ENCODE measurements around the gene CTU2. TPM values are rescaled to one million over a fixed set of nuclear protein-coding genes. Genes with fewer than 3 reads are reported as not detected.

Gene CTU2
- total and polyA plus RNA-seq, 8 donors = 9.7 to 19.8 (median 14.0) TPM

DNA sequence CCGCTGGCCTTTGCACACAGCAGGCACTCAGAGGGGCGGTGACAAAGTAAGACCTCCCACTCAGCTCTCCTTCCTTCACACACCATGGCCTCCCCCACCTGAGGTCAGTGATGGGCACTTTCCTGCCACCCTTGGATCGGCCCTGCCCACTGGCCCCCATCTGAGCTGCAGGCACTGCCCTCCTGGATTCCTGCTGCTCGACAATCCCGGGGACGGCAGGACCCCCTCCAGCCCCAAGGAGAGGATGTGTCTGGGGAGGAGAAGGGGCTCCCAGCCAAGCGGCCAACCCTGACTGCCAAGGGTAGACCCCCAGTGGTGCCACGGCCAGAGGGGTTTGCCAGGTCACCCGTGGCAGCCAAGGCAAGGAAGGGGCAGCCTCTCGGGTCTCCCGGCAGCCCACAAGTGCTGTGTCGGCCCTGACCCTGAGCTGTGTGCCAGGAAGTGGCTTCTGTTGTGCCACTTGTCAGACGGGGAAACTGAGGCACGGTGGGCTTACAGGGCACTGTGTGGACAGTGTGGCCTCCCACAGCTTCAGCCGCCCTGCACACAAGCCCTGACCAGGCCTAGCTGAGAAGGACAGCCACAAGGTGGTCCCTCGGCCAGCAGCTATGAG is 56.1 kb downstream of the CTU2 start:
- intact Hi-C loops (cut with DNase I) = no loop called here

GRCh38 chr16:88762941-88763340 is 56.6 kb downstream of the CTU2 start:
- DNase-seq = no peak
- no peaks in the 10 kb centered on the region for H3K9me3 ChIP-seq
- TF ChIP-seq CTCF (IDR thresholded peaks at IDR 0.05) = no peak
- ATAC-seq = no peak
- H3K36me3 ChIP-seq = peaks cover 0 to 10% of the 10 kb centered on the region in 2 donors
- no peak overlapping the region for H3K4me3 ChIP-seq
- intact Hi-C loops (cut with DNase I) = no loop called here
- H3K27ac ChIP-seq = peak overlapping the region in 1 of 2 donors; percentile 30
- H3K4me1 ChIP-seq = peaks cover 19 to 94% of the 10 kb centered on the region in 2 donors
- H3K27me3 ChIP-seq = no peaks in the 10 kb centered on the region

More for the DNA sequence above, 56.1 kb downstream of the CTU2 start:
- Histone ChIP-seq H3K27ac (no peak overlapping the region), H3K4me3 (no peak overlapping the region), H3K36me3 (peaks cover 0 to 10% of the 10 kb centered on the region in 2 donors), H3K9me3 (no peaks in the 10 kb centered on the region), H3K27me3 (no peaks in the 10 kb centered on the region), H3K4me1 (peaks cover 13 to 89% of the 10 kb centered on the region in 2 donors)
- no peak for DNase-seq
- ATAC-seq = no peak
- TF ChIP-seq CTCF (IDR thresholded peaks at IDR 0.05) = no peak

GRCh38 chr16:88763502-88764053 is 57.3 kb downstream of the CTU2 start:
- no peak for TF ChIP-seq CTCF (IDR thresholded peaks at IDR 0.05)
- ATAC-seq (peak; percentile 19), DNase-seq (no peak)
- Histone ChIP-seq H3K9me3 (no peaks in the 10 kb centered on the region), H3K4me1 (peaks cover 25 to 96% of the 10 kb centered on the region in 2 donors), H3K27me3 (no peaks in the 10 kb centered on the region), H3K27ac (peak overlapping the region in 1 of 2 donors; percentile 30), H3K36me3 (peaks cover 0 to 10% of the 10 kb centered on the region in 2 donors), H3K4me3 (no peak overlapping the region)
- intact Hi-C loops (cut with DNase I) = no loop called here

GRCh38 chr16:88764080-88764479 is 57.8 kb downstream of the CTU2 start:
- TF ChIP-seq CTCF (IDR thresholded peaks at IDR 0.05) = no peak
- ATAC-seq (no peak), DNase-seq (no peak)
- Histone ChIP-seq H3K9me3 (no peaks in the 10 kb centered on the region), H3K4me1 (peaks cover 27 to 96% of the 10 kb centered on the region in 2 donors), H3K36me3 (peaks cover 0 to 10% of the 10 kb centered on the region in 2 donors), H3K27ac (no peak overlapping the region), H3K27me3 (no peaks in the 10 kb centered on the region), H3K4me3 (no peak overlapping the region)
- intact Hi-C loops (cut with DNase I) = no loop called here

GRCh38 chr16:88764913-88765349 is 58.6 kb downstream of the CTU2 start:
- ATAC-seq = peak; percentile 77
- Histone ChIP-seq H3K36me3 (peaks cover 0 to 10% of the 10 kb centered on the region in 2 donors), H3K27ac (no peak overlapping the region), H3K27me3 (no peaks in the 10 kb centered on the region), H3K4me3 (no peak overlapping the region), H3K9me3 (no peaks in the 10 kb centered on the region), H3K4me1 (peaks cover 27 to 96% of the 10 kb centered on the region in 2 donors)
- TF ChIP-seq CTCF (IDR thresholded peaks at IDR 0.05) = no peak
- DNase-seq = peak in 3 of 4 donors; percentile 76 to 91 (median 89)
- intact Hi-C loops (cut with DNase I) = no loop called here

Small RNA genes lying within 50 kb of the gene (microRNA-seq; reads per million reads assigned to microRNA genes)
- gene MIR4722 = 0 reads per million in 2 donors

Other genes with a start within 250 kb of the CTU2 start
- 10 to 100 TPM; 37.1 to 48.2 TPM for gene ZC3H18, start 136.1 kb upstream of the CTU2 start, total RNA-seq
- gene ZC3H18, start 136.1 kb upstream of the CTU2 start, polyA plus RNA-seq (ENCODE audit: insufficient read length in 6 of 6) = 10 to 100 TPM; 33.8 to 53.1 (median 38.5) TPM
- not detected for gene IL17C, start 67.9 kb upstream of the CTU2 start, total RNA-seq
- not detected for gene IL17C, start 67.9 kb upstream of the CTU2 start, polyA plus RNA-seq (ENCODE audit: insufficient read length in 6 of 6)
- 100 to 1,000 TPM; 243 to 396 TPM for gene CYBA, start 55.5 kb upstream of the CTU2 start, total RNA-seq
- 10 to 100 TPM; 48.8 to 93.9 (median 70.9) TPM for gene CYBA, start 55.5 kb upstream of the CTU2 start, polyA plus RNA-seq (ENCODE audit: insufficient read length in 6 of 6)
- gene MVD, start 43.4 kb upstream of the CTU2 start, total RNA-seq = 100 to 1,000 TPM in 1 of 2 donors, 10 to 100 TPM in 1; 66.3 to 154 TPM
- 10 to 100 TPM; 24.3 to 47.7 (median 32.7) TPM for gene MVD, start 43.4 kb upstream of the CTU2 start, polyA plus RNA-seq (ENCODE audit: insufficient read length in 6 of 6)
- 1 to 10 TPM; 1.9 to 2.3 TPM for gene SNAI3, start 20.0 kb upstream of the CTU2 start, total RNA-seq
- 1 to 10 TPM in 4 of 6 donors, under 1 TPM in 2; 0.86 to 1.9 (median 1.7) TPM for gene SNAI3, start 20.0 kb upstream of the CTU2 start, polyA plus RNA-seq (ENCODE audit: insufficient read length in 6 of 6)
- 10 to 100 TPM; 28.4 to 54.0 TPM for gene RNF166, start 95 bp upstream of the CTU2 start, total RNA-seq
- gene RNF166, start 95 bp upstream of the CTU2 start, polyA plus RNA-seq (ENCODE audit: insufficient read length in 6 of 6) = 10 to 100 TPM; 14.8 to 24.5 (median 15.4) TPM
- 100 to 1,000 TPM; 154 to 193 TPM for gene PIEZO1, start 78.7 kb downstream of the CTU2 start, total RNA-seq
- 100 to 1,000 TPM in 2 of 6 donors, 10 to 100 TPM in 4; 75.3 to 129 (median 91.9) TPM for gene PIEZO1, start 78.7 kb downstream of the CTU2 start, polyA plus RNA-seq (ENCODE audit: insufficient read length in 6 of 6)
- 10 to 100 TPM in 1 of 2 donors, 1 to 10 TPM in 1; 9.3 to 14.5 TPM for gene CDT1, start 97.3 kb downstream of the CTU2 start, total RNA-seq
- gene CDT1, start 97.3 kb downstream of the CTU2 start, polyA plus RNA-seq (ENCODE audit: insufficient read length in 6 of 6) = 10 to 100 TPM; 10.8 to 20.4 (median 13.4) TPM
- 100 to 1,000 TPM; 108 to 161 TPM for gene APRT, start 105.4 kb downstream of the CTU2 start, total RNA-seq
- 100 to 1,000 TPM in 2 of 6 donors, 10 to 100 TPM in 4; 69.9 to 106 (median 83.4) TPM for gene APRT, start 105.4 kb downstream of the CTU2 start, polyA plus RNA-seq (ENCODE audit: insufficient read length in 6 of 6)
- 10 to 100 TPM; 46.3 to 46.5 TPM for gene GALNS, start 150.4 kb downstream of the CTU2 start, total RNA-seq
- 10 to 100 TPM; 23.8 to 38.2 (median 29.7) TPM for gene GALNS, start 150.4 kb downstream of the CTU2 start, polyA plus RNA-seq (ENCODE audit: insufficient read length in 6 of 6)
- gene TRAPPC2L, start 150.6 kb downstream of the CTU2 start, total RNA-seq = 10 to 100 TPM; 47.3 to 51.1 TPM
- gene TRAPPC2L, start 150.6 kb downstream of the CTU2 start, polyA plus RNA-seq (ENCODE audit: insufficient read length in 6 of 6) = 10 to 100 TPM; 60.7 to 74.4 (median 71.6) TPM
- not detected for gene PABPN1L, start 160.2 kb downstream of the CTU2 start, total RNA-seq
- gene PABPN1L, start 160.2 kb downstream of the CTU2 start, polyA plus RNA-seq (ENCODE audit: insufficient read length in 6 of 6) = under 1 TPM in 1 of 6 donors, not detected in 5; 0.12 TPM